H1 (cell line): ENCODE data around the gene STX8. TPM values are rescaled to one million over a fixed set of nuclear protein-coding genes. Genes with fewer than 3 reads are reported as not detected.

Source experiments
- CTCF ChIA-PET: fragments of 300-600 bp; sonication (Branson Sonifier 250); formaldehyde crosslinking; loops from one replicate; lab custom pipeline; 2021; ENCODE audit not compliant: partially characterized antibody; lab: Charles Lee
- POLR2A ChIA-PET: fragments of 300-600 bp; sonication (Branson Sonifier 250); formaldehyde crosslinking; loops from one replicate; lab custom pipeline; 2021; ENCODE audit warnings: inconsistent platforms; ENCODE audit not compliant: partially characterized antibody; lab: Charles Lee
- DNase-seq, 2 experiments: peaks; one replicate each; pipeline versions ENCODE4 v3.0.0 to v3.0.0-alpha.2; 2010 to 2022; ENCODE audit warnings: low spot score in 2 of 2, low read depth in 1 of 2, mixed read lengths in 1 of 2
- FAIRE-seq: peaks from 2 replicates; lab custom pipeline; 2011; peaks lifted over from hg19 to GRCh38; lab: Jason Lieb, UNC
- H2AFZ ChIP-seq: 2 replicates; pipeline ENCODE4 v1.8.1; 2012; ENCODE audit warnings: low read length, inconsistent platforms
- H2AK5ac ChIP-seq: 2 replicates; pipeline ENCODE4 v1.6.1; 2013; ENCODE audit warnings: low read depth, low read length
- H2BK120ac ChIP-seq: replicated peaks from 2 replicates; pipeline ENCODE3; 2013; ENCODE audit warnings: low read depth, low read length, inconsistent platforms
- H2BK12ac ChIP-seq: 2 replicates; pipeline ENCODE4 v1.6.1; 2013; ENCODE audit warnings: low read depth, low read length
- H2BK15ac ChIP-seq: 2 replicates; pipeline ENCODE4 v1.6.1; 2013; ENCODE audit warnings: low read length
- H2BK20ac ChIP-seq: 2 replicates; pipeline ENCODE4 v1.6.1; 2013; ENCODE audit warnings: low read length
- H2BK5ac ChIP-seq: 2 replicates; pipeline ENCODE4 v1.6.1; 2013; ENCODE audit warnings: low read depth, low read length
- H3K14ac ChIP-seq: 2 replicates; pipeline ENCODE4 v1.6.1; 2013; ENCODE audit warnings: inconsistent platforms; ENCODE audit not compliant: insufficient read length
- H3K18ac ChIP-seq: 2 replicates; pipeline ENCODE4 v1.6.1; 2013; ENCODE audit warnings: low read length; ENCODE audit errors: extremely low read depth
- H3K23ac ChIP-seq: 2 replicates; pipeline ENCODE4 v1.6.1; 2013; ENCODE audit warnings: inconsistent platforms; ENCODE audit not compliant: insufficient read length
- H3K23me2 ChIP-seq: 2 replicates; pipeline ENCODE4 v1.6.1; 2013; ENCODE audit warnings: low read depth, low read length
- H3K27ac ChIP-seq: 2 replicates; pipeline ENCODE4 v1.6.1; 2011; ENCODE audit warnings: low read depth, low read length, inconsistent platforms
- H3K27me3 ChIP-seq, 4 experiments: replicated peaks in 1 of 4; 1 replicate in 1 of 4; 2 replicates in 3 of 4; pipeline versions ENCODE4 v1.6.1 to v1.8.1; 2011 to 2013; ENCODE audit warnings: low read length in 3 of 4, mild to moderate bottlenecking in 3 of 4, inconsistent platforms in 2 of 4, mixed read lengths in 2 of 4, moderate library complexity in 1 of 4; ENCODE audit not compliant: control insufficient read depth in 3 of 4, insufficient read depth in 3 of 4; ENCODE audit errors: extremely low read depth in 1 of 4
- H3K36me3 ChIP-seq, 4 experiments: 2 replicates each; pipeline versions ENCODE4 v1.6.1 to v1.8.1; 2011 to 2013; ENCODE audit warnings: mild to moderate bottlenecking in 4 of 4, low read length in 3 of 4, moderate library complexity in 2 of 4, control low read depth in 1 of 4, inconsistent platforms in 1 of 4; ENCODE audit not compliant: insufficient read depth in 4 of 4, control insufficient read depth in 2 of 4
- H3K4ac ChIP-seq: replicated peaks from 2 replicates; pipeline ENCODE3; 2013; ENCODE audit warnings: low read length, low read depth, mixed read lengths, inconsistent platforms; ENCODE audit not compliant: insufficient read length
- H3K4me1 ChIP-seq, 4 experiments: replicated peaks in 1 of 4; 1 replicate in 1 of 4; 2 replicates in 3 of 4; pipeline versions ENCODE4 v1.6.1 to v1.8.1; 2011 to 2013; ENCODE audit warnings: low read length in 3 of 4, inconsistent platforms in 2 of 4, mixed read lengths in 1 of 4; ENCODE audit not compliant: insufficient read depth in 4 of 4, control insufficient read depth in 3 of 4
- H3K4me2 ChIP-seq, 2 experiments: 2 replicates each; pipeline versions ENCODE4 v1.6.1 to v1.8.1; 2011 to 2013; ENCODE audit warnings: low read depth in 2 of 2, low read length in 2 of 2, control low read depth in 1 of 2, inconsistent platforms in 1 of 2, mild to moderate bottlenecking in 1 of 2; ENCODE audit not compliant: insufficient read depth in 1 of 2
- H3K4me3 ChIP-seq, 4 experiments: fragments of 200-600, 300-600 bp in 1 of 4; sonication (generic), shearing (Covaris generic), sonication (Bioruptor Twin) in 1 of 4; 2 replicates each; pipeline versions ENCODE4 v1.5.1 to v1.8.1; 2011 to 2016; ENCODE audit warnings: low read length in 4 of 4, low read depth in 3 of 4, control low read depth in 2 of 4, inconsistent platforms in 2 of 4, mild to moderate bottlenecking in 2 of 4, mixed read lengths in 1 of 4, moderate library complexity in 1 of 4; ENCODE audit not compliant: insufficient read depth in 2 of 4; ENCODE audit errors: extremely low read depth in 1 of 4
- H3K56ac ChIP-seq: replicated peaks from 2 replicates; pipeline ENCODE3; 2013; ENCODE audit warnings: low read depth, mild to moderate bottlenecking, mixed read lengths, low read length, inconsistent platforms; ENCODE audit not compliant: insufficient read length
- H3K79me1 ChIP-seq: 2 replicates; pipeline ENCODE4 v1.6.1; 2013; ENCODE audit warnings: low read depth, low read length, control low read depth
- H3K79me2 ChIP-seq, 2 experiments: 2 replicates each; pipeline versions ENCODE4 v1.6.1 to v1.8.1; 2012 to 2013; ENCODE audit warnings: low read length in 2 of 2, mild to moderate bottlenecking in 2 of 2, inconsistent platforms in 1 of 2; ENCODE audit not compliant: insufficient read depth in 2 of 2, control insufficient read depth in 1 of 2
- H3K9ac ChIP-seq, 4 experiments: replicated peaks in 1 of 4; 1 replicate in 1 of 4; 2 replicates in 3 of 4; pipeline versions ENCODE4 v1.6.1 to v1.8.1; 2011 to 2013; ENCODE audit warnings: low read depth in 3 of 4, low read length in 3 of 4, control low read depth in 2 of 4, mild to moderate bottlenecking in 2 of 4, moderate library complexity in 2 of 4, inconsistent platforms in 1 of 4; ENCODE audit errors: extremely low read depth in 1 of 4
- H3K9me3 ChIP-seq, 2 experiments: 2 replicates each; pipeline versions ENCODE4 v1.6.1 to v1.8.1; 2012 to 2013; ENCODE audit warnings: mild to moderate bottlenecking in 2 of 2, moderate library complexity in 2 of 2, control low read depth in 1 of 2, inconsistent platforms in 1 of 2, low read depth in 1 of 2, low read length in 1 of 2, mixed read lengths in 1 of 2; ENCODE audit not compliant: insufficient read depth in 2 of 2
- H4K20me1 ChIP-seq, 2 experiments: replicated peaks in 1 of 2; 2 replicates each; pipeline versions ENCODE3 to v1.8.1; 2011 to 2013; ENCODE audit warnings: inconsistent platforms in 2 of 2, low read length in 2 of 2, mild to moderate bottlenecking in 1 of 2; ENCODE audit not compliant: insufficient read depth in 2 of 2, control insufficient read depth in 1 of 2
- H4K5ac ChIP-seq: 2 replicates; pipeline ENCODE4 v1.6.1; 2013; ENCODE audit warnings: low read length, low read depth, mixed read lengths, inconsistent platforms; ENCODE audit not compliant: insufficient read length
- H4K8ac ChIP-seq: 2 replicates; pipeline ENCODE4 v1.8.0; 2013; ENCODE audit warnings: mild to moderate bottlenecking, moderate library complexity, low read length, inconsistent platforms; ENCODE audit not compliant: insufficient read depth; ENCODE audit errors: extremely low read depth
- H4K91ac ChIP-seq: replicated peaks from 2 replicates; pipeline ENCODE3; 2013; ENCODE audit warnings: low read length, mixed read lengths, inconsistent platforms; ENCODE audit not compliant: insufficient read length
- ASH2L ChIP-seq: fragments of 200-600, 300-600 bp; sonication (generic); IDR thresholded peaks from one replicate; pipeline ENCODE4 v1.7.1; 2017; ENCODE audit warnings: low read length
- ATF2 ChIP-seq: IDR thresholded peaks from 2 replicates; pipeline ENCODE4 v1.6.1; 2012; ENCODE audit warnings: low read length, inconsistent platforms
- ATF3 ChIP-seq: IDR thresholded peaks from 2 replicates; pipeline ENCODE4 v1.6.1; 2011; ENCODE audit warnings: low read depth, mild to moderate bottlenecking, low read length; ENCODE audit not compliant: insufficient read depth
- CEBPB ChIP-seq: IDR thresholded peaks from 2 replicates; pipeline ENCODE4 v1.6.1; 2012; ENCODE audit warnings: low read depth, low read length
- CHD1 ChIP-seq: IDR thresholded peaks from 2 replicates; pipeline ENCODE4 v1.6.1; 2012; ENCODE audit warnings: low read depth, low read length, improper control_type of control experiment
- FOSL1 ChIP-seq: IDR thresholded peaks from 2 replicates; pipeline ENCODE4 v1.6.1; 2011; ENCODE audit warnings: mild to moderate bottlenecking, low read depth, low read length, moderate library complexity; ENCODE audit not compliant: insufficient read depth
- HDAC6 ChIP-seq: IDR thresholded peaks from one replicate; pipeline ENCODE4 v1.7.1; 2012; ENCODE audit warnings: low read depth, mild to moderate bottlenecking, inconsistent platforms, low read length, moderate library complexity
- MAFK ChIP-seq: IDR thresholded peaks from 2 replicates; pipeline ENCODE4 v1.6.1; 2012; ENCODE audit warnings: low read depth, mild to moderate bottlenecking, improper control_type of control experiment, low read length
- RBBP5 ChIP-seq: IDR thresholded peaks from 2 replicates; pipeline ENCODE4 v1.7.1; 2012; ENCODE audit warnings: low read depth, mild to moderate bottlenecking, inconsistent platforms, low read length, moderate library complexity, borderline replicate concordance
- SIRT6 ChIP-seq: IDR thresholded peaks from one replicate; pipeline ENCODE4 v1.7.1; 2012; ENCODE audit warnings: low read length, inconsistent platforms
- SIX5 ChIP-seq: IDR thresholded peaks from 2 replicates; pipeline ENCODE4 v1.6.1; 2011; ENCODE audit warnings: mild to moderate bottlenecking, low read depth, low read length
- YY1 ChIP-seq: IDR thresholded peaks from 2 replicates; pipeline ENCODE4 v1.6.1; 2011; ENCODE audit warnings: low read depth, mild to moderate bottlenecking, low read length
- WGBS, 2 experiments: shearing (Covaris generic) in 1 of 2; methylation state at CpG; one replicate each; pipeline versions ENCODE4 v1.1.6 to v1.1.7; 2013 to 2015; ENCODE audit warnings: low lambda C conversion rate in 2 of 2, mixed read lengths in 2 of 2, inconsistent platforms in 1 of 2, low coverage in 1 of 2, missing lambda C conversion rate in 1 of 2; ENCODE audit not compliant: insufficient replicate concordance in 2 of 2, insufficient coverage in 1 of 2, insufficient read length in 1 of 2; ENCODE audit errors: extremely low coverage in 1 of 2, missing lambda C conversion rate in 1 of 2; 5-methylcytosine and 5-hydroxymethylcytosine counted together
- polyA plus RNA-seq, 7 experiments: library from polyadenylated mRNA; depleted of rRNA in 3 of 7; stranded (reverse) in 5 of 7; unstranded in 2 of 7; fragments of >200 nt in 5 of 7; fragments of 200-250 nt in 2 of 7; gene quantifications; 1 replicate in 5 of 7; 2 replicates in 1 of 7; 4 replicates in 1 of 7; pipeline versions ENCODE4 v1.2.1 to v1.2.3, GENCODE V29; 2011 to 2013; ENCODE audit warnings: missing spikeins in 2 of 7, mixed read lengths in 2 of 7
- total RNA-seq: library from RNA; stranded (reverse); fragmentation: NEBNext Ultra II Directional; extraction: Animal tissue kit (Norgen Biotek cat#: 25700); gene quantifications from 2 replicates; pipeline ENCODE4 v1.2.1, GENCODE V29; 2021

STX8 gene
- total and polyA plus RNA-seq, 2 of the 8 experiments (the other 6 are each of a cell fraction or from before 2014, with no cell fraction given) = 22.8 to 42.5 TPM

- no peak overlapping the region for H3K4ac ChIP-seq
- H3K79me1 ChIP-seq = no peaks in the 10 kb centered on the region
- WGBS, 2 experiments = 87% methylated on average over 10 of the region's 10 CpGs; no CpG with 5 or more reads in 1 of the 2 experiments
- no peak overlapping the region for H3K23ac ChIP-seq
- DNase-seq = no peak
- no peak overlapping the region for H2AK5ac ChIP-seq
- H4K20me1 ChIP-seq = no peaks in the 10 kb centered on the region
- H4K91ac ChIP-seq = no peak overlapping the region
- FAIRE-seq = no peak
- H2BK20ac ChIP-seq = no peak overlapping the region
- no peak overlapping the region for H3K9ac ChIP-seq
- H2BK120ac ChIP-seq = no peak overlapping the region
- H2AFZ ChIP-seq = no peak overlapping the region
- no peak overlapping the region for H4K5ac ChIP-seq
- H3K23me2 ChIP-seq = no peaks in the 10 kb centered on the region
- H3K9me3 ChIP-seq = peaks cover 3 to 8% of the 10 kb centered on the region in 2 experiments; a peak in 2 of 4 replicates
- no peaks in the 10 kb centered on the region for H3K4me1 ChIP-seq
- no peak overlapping the region for H3K14ac ChIP-seq
- no peak overlapping the region for H2BK12ac ChIP-seq
- no peak overlapping the region for H4K8ac ChIP-seq
- H3K4me3 ChIP-seq = no peak overlapping the region
- no peak overlapping the region for H3K18ac ChIP-seq
- H3K36me3 ChIP-seq = no peaks in the 10 kb centered on the region
- ChIA-PET CTCF (interaction anchor here (0.8 to 1.5 kb wide), 2 partner anchors 11 to 86 kb away, joined by 3 to 4 read pairs; partner anchors contain the start of gene CFAP52), POLR2A (no interaction called here)
- H3K4me2 ChIP-seq = no peak overlapping the region
- no peaks in the 10 kb centered on the region for H3K27me3 ChIP-seq
- no peak overlapping the region for H2BK15ac ChIP-seq
- no peaks in the 10 kb centered on the region for H3K79me2 ChIP-seq
- no peak overlapping the region for H2BK5ac ChIP-seq
- H3K56ac ChIP-seq = no peak overlapping the region
- H3K27ac ChIP-seq = no peak overlapping the region
- TF ChIP-seq FOSL1 (no peak), ATF3 (no peak), CHD1 (no peak), YY1 (no peak), HDAC6 (no peak), SIRT6 (no peak), MAFK (no peak), CEBPB (no peak), ASH2L (no peak), SIX5 (no peak), ATF2 (no peak), RBBP5 (no peak)
Observed at GRCh38 chr17:9587969-9588656, 12.5 kb upstream of the STX8 start.
